ENCODE data around the gene PLB1.

DNA sequence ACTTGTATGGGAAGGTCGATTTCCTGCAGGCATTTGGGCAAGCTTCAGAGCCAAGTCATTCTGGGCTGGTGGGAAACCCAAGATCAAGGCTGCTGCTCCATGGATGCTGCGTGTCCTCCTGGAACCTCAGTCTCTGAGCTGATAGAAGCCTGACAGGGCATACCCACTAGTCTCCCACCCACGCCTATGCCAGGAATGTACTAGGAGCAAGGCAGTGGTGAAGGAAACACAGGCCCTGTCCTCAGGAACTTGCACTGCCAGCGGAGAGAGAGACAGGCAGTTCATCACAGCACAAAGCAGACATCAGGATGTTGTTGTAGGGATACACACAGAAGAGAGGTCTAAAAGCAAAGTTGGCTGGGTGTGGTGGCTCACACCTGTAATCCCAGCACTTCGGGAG is 84.2 kb downstream of the PLB1 start:
- TF ChIP-seq, protein P1, sequence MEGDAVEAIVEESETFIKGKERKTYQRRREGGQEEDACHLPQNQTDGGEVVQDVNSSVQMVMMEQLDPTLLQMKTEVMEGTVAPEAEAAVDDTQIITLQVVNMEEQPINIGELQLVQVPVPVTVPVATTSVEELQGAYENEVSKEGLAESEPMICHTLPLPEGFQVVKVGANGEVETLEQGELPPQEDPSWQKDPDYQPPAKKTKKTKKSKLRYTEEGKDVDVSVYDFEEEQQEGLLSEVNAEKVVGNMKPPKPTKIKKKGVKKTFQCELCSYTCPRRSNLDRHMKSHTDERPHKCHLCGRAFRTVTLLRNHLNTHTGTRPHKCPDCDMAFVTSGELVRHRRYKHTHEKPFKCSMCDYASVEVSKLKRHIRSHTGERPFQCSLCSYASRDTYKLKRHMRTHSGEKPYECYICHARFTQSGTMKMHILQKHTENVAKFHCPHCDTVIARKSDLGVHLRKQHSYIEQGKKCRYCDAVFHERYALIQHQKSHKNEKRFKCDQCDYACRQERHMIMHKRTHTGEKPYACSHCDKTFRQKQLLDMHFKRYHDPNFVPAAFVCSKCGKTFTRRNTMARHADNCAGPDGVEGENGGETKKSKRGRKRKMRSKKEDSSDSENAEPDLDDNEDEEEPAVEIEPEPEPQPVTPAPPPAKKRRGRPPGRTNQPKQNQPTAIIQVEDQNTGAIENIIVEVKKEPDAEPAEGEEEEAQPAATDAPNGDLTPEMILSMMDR (IDR thresholded peaks at IDR 0.05), result no peak
- TF ChIP-seq POLR2A (IDR thresholded peaks at IDR 0.05), result no peak

Measured in right lobe of liver (tissue), 4 donors.